GM23338 (cell line): ENCODE results near the gene GALNT9.

ENCODE experiments used
- CREB1 ChIP-seq: fragments of 250-450 bp; sonication (Bioruptor Pico); IDR thresholded peaks from 2 replicates; pipeline ENCODE4 v1.5.0; 2020; ENCODE audit warnings: low read depth, mild to moderate bottlenecking, moderate library complexity
- CTCF ChIP-seq, 2 experiments: fragments of 200-600 bp in 1 of 2; sonication (generic) in 1 of 2; conservative IDR thresholded peaks; 2 replicates each; pipeline versions ENCODE4 v1.5.1 to v1.6.1; 2016 to 2017; ENCODE audit warnings: antibody characterized with exemption in 2 of 2, low read depth in 2 of 2, mild to moderate bottlenecking in 2 of 2, moderate library complexity in 1 of 2
- ETS1 ChIP-seq: IDR thresholded peaks from 2 replicates; pipeline ENCODE4 v1.6.1; 2016; ENCODE audit warnings: antibody characterized with exemption
- EZH2 ChIP-seq: fragments of 200-600 bp; sonication (generic); IDR thresholded peaks from one replicate; pipeline ENCODE4 v1.8.0; 2017; ENCODE audit warnings: antibody characterized with exemption, mild to moderate bottlenecking, low read depth; ENCODE audit not compliant: unreplicated experiment
- EZH2phosphoT487 ChIP-seq: fragments of 200-600 bp; sonication (generic); IDR thresholded peaks from one replicate; pipeline ENCODE4 v1.8.1; 2018; ENCODE audit warnings: antibody characterized with exemption; ENCODE audit not compliant: unreplicated experiment
- POLR2AphosphoS5 ChIP-seq: IDR thresholded peaks from 2 replicates; pipeline ENCODE4 v1.6.1; 2016; ENCODE audit warnings: antibody characterized with exemption, low read depth
- REST ChIP-seq: IDR thresholded peaks from one replicate; pipeline ENCODE4 v1.6.1; 2018; ENCODE audit warnings: antibody characterized with exemption; ENCODE audit not compliant: unreplicated experiment
- STAT1 ChIP-seq: IDR thresholded peaks from one replicate; pipeline ENCODE4 v1.6.1; 2016; ENCODE audit warnings: antibody characterized with exemption; ENCODE audit not compliant: unreplicated experiment
- ZNF114 ChIP-seq: fragments of 250-450 bp; sonication (Bioruptor Pico); IDR thresholded peaks from 2 replicates; pipeline ENCODE4 v1.5.0; 2020; ENCODE audit warnings: mild to moderate bottlenecking, moderate library complexity
- ZNF331 ChIP-seq: fragments of 250-450 bp; sonication (Bioruptor Pico); IDR thresholded peaks from 2 replicates; pipeline ENCODE4 v1.5.0; 2020; ENCODE audit warnings: low read depth, mild to moderate bottlenecking, moderate library complexity
- ZNF462 ChIP-seq: fragments of 250-450 bp; sonication (Bioruptor Pico); IDR thresholded peaks from 2 replicates; pipeline ENCODE4 v1.5.0; 2020; ENCODE audit warnings: mild to moderate bottlenecking, moderate library complexity

GRCh38 chr12:132269271-132269968 lies 60.0 kb downstream of the GALNT9 start:
- TF ChIP-seq CTCF (conservative IDR thresholded peaks at IDR 0.05; ENCODE audit: low read depth in 2 of 2) (no peak), REST (no peak), EZH2phosphoT487 (no peak), STAT1 (no peak), ZNF114 (no peak), POLR2AphosphoS5 (no peak), CREB1 (CRISPR knock-in tag) (no peak), EZH2 (no peak), ETS1 (no peak), ZNF462 (no peak), ZNF331 (CRISPR knock-in tag) (no peak)
